Esophagus squamous epithelium (tissue), 5 donors: ENCODE data around the gene S100B. TPM values are rescaled to one million over a fixed set of nuclear protein-coding genes. Genes with fewer than 3 reads are reported as not detected.

Experiments used
- DNase-seq: peaks from one replicate; lab custom pipeline; 2025; lab: John Stamatoyannopoulos, UW
- H3K27ac ChIP-seq, 4 donors: fragments of 200-600 bp; sonication (generic); one replicate each; pipeline ENCODE4 v1.5.1; 2016 to 2019; ENCODE audit warnings: mild to moderate bottlenecking in 1 of 4
- H3K27me3 ChIP-seq, 4 donors: fragments of 200-600 bp; sonication (generic); 1 replicate in 3 of 4; 2 replicates in 1 of 4; pipeline versions ENCODE4 v1.5.1 to v1.6.0; 2017 to 2021; ENCODE audit warnings: antibody characterized with exemption in 1 of 4
- H3K36me3 ChIP-seq, 3 donors: fragments of 200-600 bp; sonication (generic); one replicate each; pipeline ENCODE4 v1.5.1; 2016 to 2019
- H3K4me1 ChIP-seq, 3 donors: fragments of 200-600 bp; sonication (generic); one replicate each; pipeline ENCODE4 v1.5.1; 2017 to 2019
- H3K4me3 ChIP-seq, 4 donors: fragments of 200-600 bp; sonication (generic); 1 replicate in 3 of 4; 2 replicates in 1 of 4; pipeline ENCODE4 v1.5.1; 2016 to 2019; ENCODE audit warnings: mild to moderate bottlenecking in 2 of 4, moderate library complexity in 1 of 4
- H3K9me3 ChIP-seq, 3 donors: fragments of 200-600 bp; sonication (generic); one replicate each; pipeline ENCODE4 v1.5.1; 2016 to 2019
- POLR2A ChIP-seq, 4 donors: fragments of 450-650 bp; IDR thresholded peaks; one replicate each; pipeline ENCODE4 v1.6.1; 2017; ENCODE audit warnings: antibody characterized with exemption in 4 of 4, mild to moderate bottlenecking in 4 of 4, moderate library complexity in 3 of 4
- WGBS, 2 donors: methylation state at CpG; one replicate each; pipeline ENCODE4 v1.1.5; 2018; 5-methylcytosine and 5-hydroxymethylcytosine counted together
- intact Hi-C: fragments of 100-400 bp; cut with DNase I; formaldehyde crosslinking; loops from one replicate; pipeline ENCODE4 v1.15.0; 2022
- total RNA-seq, 4 donors: library from RNA; depleted of rRNA; stranded (reverse); fragments of >200 nt; gene quantifications; one replicate each; pipeline ENCODE4 v1.1.0, GENCODE V29; 2016
- TF ChIP-seq, protein P1 (sequence below), 6 experiments: fragments of 450-650 bp in 4 of 6; fragments of 200-600 bp in 2 of 6; sonication (generic) in 2 of 6; IDR thresholded peaks; one replicate each; pipeline ENCODE4 v1.5.1; 2016 to 2019; ENCODE audit warnings: antibody characterized with exemption in 6 of 6, mild to moderate bottlenecking in 4 of 6, moderate library complexity in 4 of 6
- donor health status: DM: yes; HTN: yes; CAD: no.

The S100B gene
- total RNA-seq, 4 donors from 2014 or later = 0.57 to 14.7 (median 8.2) TPM; not detected in 1

- no peak for TF ChIP-seq POLR2A (IDR thresholded peaks at IDR 0.05)
- TF ChIP-seq, protein P1, sequence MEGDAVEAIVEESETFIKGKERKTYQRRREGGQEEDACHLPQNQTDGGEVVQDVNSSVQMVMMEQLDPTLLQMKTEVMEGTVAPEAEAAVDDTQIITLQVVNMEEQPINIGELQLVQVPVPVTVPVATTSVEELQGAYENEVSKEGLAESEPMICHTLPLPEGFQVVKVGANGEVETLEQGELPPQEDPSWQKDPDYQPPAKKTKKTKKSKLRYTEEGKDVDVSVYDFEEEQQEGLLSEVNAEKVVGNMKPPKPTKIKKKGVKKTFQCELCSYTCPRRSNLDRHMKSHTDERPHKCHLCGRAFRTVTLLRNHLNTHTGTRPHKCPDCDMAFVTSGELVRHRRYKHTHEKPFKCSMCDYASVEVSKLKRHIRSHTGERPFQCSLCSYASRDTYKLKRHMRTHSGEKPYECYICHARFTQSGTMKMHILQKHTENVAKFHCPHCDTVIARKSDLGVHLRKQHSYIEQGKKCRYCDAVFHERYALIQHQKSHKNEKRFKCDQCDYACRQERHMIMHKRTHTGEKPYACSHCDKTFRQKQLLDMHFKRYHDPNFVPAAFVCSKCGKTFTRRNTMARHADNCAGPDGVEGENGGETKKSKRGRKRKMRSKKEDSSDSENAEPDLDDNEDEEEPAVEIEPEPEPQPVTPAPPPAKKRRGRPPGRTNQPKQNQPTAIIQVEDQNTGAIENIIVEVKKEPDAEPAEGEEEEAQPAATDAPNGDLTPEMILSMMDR (IDR thresholded peaks at IDR 0.05) = no peak
- intact Hi-C loops = no loop called here
- 88 to 96% methylated on average over 9 of the region's 9 CpGs for WGBS, 2 donors
- H3K4me3 ChIP-seq = no peak overlapping the region
- H3K27me3 ChIP-seq = no peaks in the 10 kb centered on the region
- H3K36me3 ChIP-seq = peaks cover 26 to 100% (median 45%) of the 10 kb centered on the region in 3 donors
- H3K9me3 ChIP-seq = no peaks in the 10 kb centered on the region
- no peak for DNase-seq
- H3K4me1 ChIP-seq = peaks cover 0 to 5% (median 0%) of the 10 kb centered on the region in 3 donors
- H3K27ac ChIP-seq = no peak overlapping the region
Observed at GRCh38 chr21:46646541-46647154, 41.8 kb upstream of the S100B start.

DNA sequence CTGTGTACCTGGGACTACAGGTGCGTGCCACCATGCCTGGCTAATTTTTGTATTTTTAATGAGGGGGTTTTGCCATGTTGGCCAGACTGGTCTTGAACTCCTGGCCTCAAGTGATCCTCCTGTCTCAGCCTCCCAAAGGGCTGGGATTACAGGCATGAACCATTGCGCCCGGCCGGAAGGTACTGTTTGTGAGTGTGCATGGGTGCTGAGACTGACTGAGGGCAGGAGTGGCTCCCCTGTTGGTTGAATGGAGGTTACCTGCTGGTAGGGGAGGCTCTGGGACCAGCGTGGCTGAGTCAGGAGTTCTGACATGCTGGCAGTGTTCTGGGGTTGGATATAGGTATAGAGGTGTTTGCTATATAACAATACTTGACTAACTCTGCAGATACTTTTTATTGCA is 41.0 kb upstream of the S100B start:
- peaks cover 21 to 100% (median 37%) of the 10 kb centered on the region in 3 donors for H3K36me3 ChIP-seq
- intact Hi-C loops = no loop called here
- H3K4me1 ChIP-seq = peaks cover 0 to 13% (median 0%) of the 10 kb centered on the region in 3 donors
- H3K4me3 ChIP-seq = no peak overlapping the region
- H3K27ac ChIP-seq = no peak overlapping the region
- H3K9me3 ChIP-seq = no peaks in the 10 kb centered on the region
- no peak for TF ChIP-seq POLR2A (IDR thresholded peaks at IDR 0.05)
- TF ChIP-seq, protein P1 (IDR thresholded peaks at IDR 0.05) = no peak
- DNase-seq = no peak
- H3K27me3 ChIP-seq = no peaks in the 10 kb centered on the region
- 93 to 94% methylated on average over 2 of the region's 5 CpGs for WGBS, 2 donors

- Histone ChIP-seq H3K27me3 (no peaks in the 10 kb centered on the region), H3K9me3 (no peaks in the 10 kb centered on the region), H3K4me3 (no peak overlapping the region), H3K4me1 (peaks cover 0 to 29% (median 6%) of the 10 kb centered on the region in 3 donors), H3K36me3 (peaks cover 5 to 83% (median 15%) of the 10 kb centered on the region in 3 donors), H3K27ac (no peak overlapping the region)
- 78 to 91% methylated on average over 12 of the region's 12 CpGs for WGBS, 2 donors
- intact Hi-C loops = no loop called here
- TF ChIP-seq, protein P1 (IDR thresholded peaks at IDR 0.05) = no peak
- no peak for TF ChIP-seq POLR2A (IDR thresholded peaks at IDR 0.05)
- no peak for DNase-seq
Observed at GRCh38 chr21:46643379-46644177, 38.7 kb upstream of the S100B start.

GRCh38 chr21:46641656-46642055 is 36.8 kb upstream of the S100B start:
- Histone ChIP-seq H3K4me1 (peaks cover 6 to 48% (median 23%) of the 10 kb centered on the region in 3 donors), H3K9me3 (no peaks in the 10 kb centered on the region), H3K36me3 (peaks cover 0 to 68% (median 13%) of the 10 kb centered on the region in 3 donors), H3K27me3 (no peaks in the 10 kb centered on the region), H3K4me3 (no peak overlapping the region), H3K27ac (no peak overlapping the region)
- intact Hi-C loops = no loop called here
- WGBS, 2 donors = 60 to 67% methylated on average over 8 of the region's 8 CpGs
- TF ChIP-seq, protein P1 (IDR thresholded peaks at IDR 0.05) = no peak
- no peak for TF ChIP-seq POLR2A (IDR thresholded peaks at IDR 0.05)
- no peak for DNase-seq
